Suprapubic skin (tissue), 4 donors: ENCODE measurements around the gene SFRP5. TPM values are rescaled to one million over a fixed set of nuclear protein-coding genes. Genes with fewer than 3 reads are reported as not detected.
A peak's percentile ranks its signal among the peaks of the same experiment; 100 is the strongest.

ENCODE experiments used
- DNase-seq, 2 donors: peaks; one replicate each; pipeline ENCODE4 v3.0.0-alpha.2; 2019; ENCODE audit warnings: low spot score in 2 of 2
- H3K27ac ChIP-seq: fragments of 200-600 bp; sonication (generic); one replicate; pipeline ENCODE4 v1.5.1; 2019
- H3K27me3 ChIP-seq: fragments of 200-600 bp; sonication (generic); one replicate; pipeline ENCODE4 v1.5.1; 2019
- H3K36me3 ChIP-seq: fragments of 200-600 bp; sonication (generic); one replicate; pipeline ENCODE4 v1.5.1; 2019
- H3K4me1 ChIP-seq: fragments of 200-600 bp; sonication (generic); one replicate; pipeline ENCODE4 v1.5.1; 2019
- H3K4me3 ChIP-seq: fragments of 200-600 bp; sonication (generic); one replicate; pipeline ENCODE4 v1.5.1; 2019; ENCODE audit warnings: mild to moderate bottlenecking
- H3K9me3 ChIP-seq: fragments of 200-600 bp; sonication (generic); one replicate; pipeline ENCODE4 v1.5.1; 2019
- CTCF ChIP-seq, 2 donors: fragments of 200-600 bp in 1 of 2; fragments of 450-650 bp in 1 of 2; sonication (generic) in 1 of 2; IDR thresholded peaks; one replicate each; pipeline ENCODE4 v1.5.1; 2016 to 2019; ENCODE audit warnings: antibody characterized with exemption in 2 of 2, mild to moderate bottlenecking in 1 of 2, moderate library complexity in 1 of 2
- EP300 ChIP-seq: sonication (generic); formaldehyde crosslinking; IDR thresholded peaks from one replicate; pipeline ENCODE4 v1.6.1; 2017; ENCODE audit warnings: antibody characterized with exemption
- POLR2A ChIP-seq, 2 donors: fragments of 450-650 bp; IDR thresholded peaks; one replicate each; pipeline ENCODE4 v1.6.1; 2017; ENCODE audit warnings: antibody characterized with exemption in 2 of 2, mild to moderate bottlenecking in 2 of 2, moderate library complexity in 2 of 2
- POLR2AphosphoS5 ChIP-seq, 3 donors: sonication (generic); formaldehyde crosslinking; IDR thresholded peaks; one replicate each; pipeline ENCODE4 v1.6.1; 2017; ENCODE audit warnings: antibody characterized with exemption in 3 of 3
- WGBS: methylation state at CpG from one replicate; pipeline ENCODE4 v1.1.5; 2018; 5-methylcytosine and 5-hydroxymethylcytosine counted together
- total RNA-seq, 4 donors: library from RNA; depleted of rRNA; stranded (reverse); fragments of >200 nt; gene quantifications; one replicate each; pipeline ENCODE4 v1.1.0, GENCODE V29; 2016

The SFRP5 gene
- total RNA-seq, 4 donors from 2014 or later: 0.91 to 2.2 (median 1.0) TPM

DNA sequence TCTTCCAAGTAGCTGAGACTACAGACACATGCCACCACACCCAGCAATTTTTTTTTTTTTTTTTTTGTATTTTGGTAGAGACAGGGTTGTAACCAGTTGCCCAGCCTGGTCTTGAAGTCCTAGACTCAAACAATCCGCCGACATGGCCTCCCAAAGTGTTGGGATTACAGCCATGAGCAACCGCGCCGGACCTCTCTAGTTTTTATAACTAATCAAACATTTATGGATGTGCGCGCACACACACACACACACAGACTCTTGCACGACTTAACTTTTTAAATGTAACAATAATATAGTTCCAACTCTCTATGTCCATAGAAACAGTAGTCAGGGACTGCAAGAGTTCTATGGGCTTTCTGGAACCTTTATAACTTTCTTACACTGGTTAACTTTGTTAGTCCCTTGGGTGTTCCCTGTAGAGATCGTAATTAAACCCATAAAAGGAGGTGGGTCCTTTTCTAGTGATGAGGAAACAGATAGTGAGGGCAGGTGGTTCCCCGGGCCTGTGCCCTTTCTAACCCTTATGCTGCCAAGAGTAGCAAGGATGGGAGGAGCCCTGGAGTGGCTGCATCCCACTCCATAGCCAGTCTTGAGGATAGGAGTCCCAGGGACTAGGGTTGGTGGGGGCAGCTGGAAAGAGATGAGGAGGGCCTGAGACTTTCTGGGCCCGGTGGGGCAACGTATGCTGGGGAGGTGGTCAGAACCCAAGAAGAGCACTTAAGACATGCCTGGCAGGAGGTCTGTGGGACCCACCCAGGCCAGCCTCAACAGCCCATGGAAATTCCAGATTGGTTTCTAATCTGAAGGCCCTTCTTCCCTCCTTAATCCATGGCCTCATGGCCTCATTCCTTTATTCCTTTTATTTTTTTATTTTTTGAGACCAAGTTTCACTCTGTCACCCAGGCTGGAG is 49.7 kb downstream of the SFRP5 start:
- no peak for DNase-seq
- Histone ChIP-seq H3K9me3 (no peaks in the 10 kb centered on the region), H3K4me3 (no peak overlapping the region), H3K4me1 (peaks cover 28% of the 10 kb centered on the region), H3K36me3 (peaks cover 6% of the 10 kb centered on the region), H3K27me3 (no peaks in the 10 kb centered on the region), H3K27ac (no peak overlapping the region)
- no peak for TF ChIP-seq EP300
- no peak for TF ChIP-seq CTCF (IDR thresholded peaks at IDR 0.05)
- no peak for TF ChIP-seq POLR2A (IDR thresholded peaks at IDR 0.05)
- 81% methylated on average over 12 of the region's 12 CpGs for WGBS

GRCh38 chr10:97719602-97720001 is 52.2 kb downstream of the SFRP5 start:
- Histone ChIP-seq H3K9me3 (no peaks in the 10 kb centered on the region), H3K4me3 (no peak overlapping the region), H3K36me3 (peaks cover 7% of the 10 kb centered on the region), H3K27ac (peak overlapping the region; percentile 34), H3K27me3 (no peaks in the 10 kb centered on the region), H3K4me1 (peaks cover 52% of the 10 kb centered on the region)
- DNase-seq: no peak
- TF ChIP-seq CTCF (IDR thresholded peaks at IDR 0.05) (no peak), EP300 (no peak), POLR2A (IDR thresholded peaks at IDR 0.05) (no peak), POLR2AphosphoS5 (IDR thresholded peaks at IDR 0.05) (no peak)
- whole genome bisulfite sequencing: 60% methylated on average over 2 of the region's 2 CpGs

DNA sequence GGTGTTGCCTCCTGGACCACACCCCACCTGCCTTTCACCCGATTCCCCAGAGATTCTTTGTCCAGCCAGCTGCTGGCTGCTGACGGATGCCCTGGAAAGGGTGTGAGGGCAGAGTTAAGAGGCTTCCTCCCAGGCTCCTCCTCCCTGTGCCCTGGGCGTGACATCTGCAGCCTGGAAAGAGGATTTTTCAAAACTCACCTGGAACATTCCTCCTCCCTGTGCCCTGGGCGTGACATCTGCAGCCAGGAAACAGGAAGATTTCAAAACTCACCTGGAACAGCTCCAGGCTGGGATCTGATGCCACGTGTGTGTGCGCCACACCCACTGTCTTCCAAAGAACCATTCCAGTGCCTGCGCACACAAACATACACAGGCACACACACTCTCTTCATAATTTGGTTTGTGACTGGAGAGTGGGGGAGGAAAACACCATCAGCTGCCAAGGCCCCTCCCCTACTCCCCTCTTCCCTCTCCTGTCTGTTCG is 53.1 kb downstream of the SFRP5 start:
- peak; percentile 89 to 92 for DNase-seq
- Histone ChIP-seq H3K9me3 (no peaks in the 10 kb centered on the region), H3K27ac (peak overlapping the region; percentile 34), H3K27me3 (no peaks in the 10 kb centered on the region), H3K4me1 (peaks cover 54% of the 10 kb centered on the region), H3K4me3 (no peak overlapping the region), H3K36me3 (peaks cover 7% of the 10 kb centered on the region)
- TF ChIP-seq EP300 (peak; percentile 28), POLR2AphosphoS5 (IDR thresholded peaks at IDR 0.05) (peak in 1 of 3 donors; percentile 64), POLR2A (IDR thresholded peaks at IDR 0.05) (no peak)
- 6% methylated on average over 8 of the region's 8 CpGs for WGBS

DNA sequence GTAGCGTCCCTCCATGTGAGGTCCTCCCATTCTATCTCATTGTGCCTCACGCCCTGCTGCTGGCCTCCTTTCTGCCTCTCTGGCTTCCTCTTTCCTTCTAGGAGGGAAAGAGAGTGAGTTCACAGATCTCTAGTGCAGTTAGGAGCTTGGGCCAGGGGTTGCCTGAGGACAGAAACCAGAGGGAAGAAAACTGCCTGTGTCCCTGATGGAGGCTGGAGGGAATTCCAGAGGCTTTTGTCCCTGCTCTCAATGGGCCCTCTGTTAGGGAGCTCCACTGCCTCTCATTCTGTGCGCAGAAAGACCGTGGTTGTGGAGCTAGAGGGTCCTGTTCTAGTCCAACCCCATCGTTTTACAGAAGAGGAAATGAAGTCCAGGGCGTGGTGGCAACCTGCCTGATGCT is 53.6 kb downstream of the SFRP5 start:
- Histone ChIP-seq H3K27me3 (no peaks in the 10 kb centered on the region), H3K9me3 (no peaks in the 10 kb centered on the region), H3K27ac (peak overlapping the region; percentile 34), H3K4me1 (peaks cover 58% of the 10 kb centered on the region), H3K36me3 (peaks cover 7% of the 10 kb centered on the region), H3K4me3 (no peak overlapping the region)
- WGBS: 40% methylated on average over 6 of the region's 6 CpGs
- no peak for TF ChIP-seq EP300
- no peak for TF ChIP-seq CTCF (IDR thresholded peaks at IDR 0.05)
- TF ChIP-seq POLR2AphosphoS5 (IDR thresholded peaks at IDR 0.05): no peak
- no peak for TF ChIP-seq POLR2A (IDR thresholded peaks at IDR 0.05)
- DNase-seq: no peak

DNA sequence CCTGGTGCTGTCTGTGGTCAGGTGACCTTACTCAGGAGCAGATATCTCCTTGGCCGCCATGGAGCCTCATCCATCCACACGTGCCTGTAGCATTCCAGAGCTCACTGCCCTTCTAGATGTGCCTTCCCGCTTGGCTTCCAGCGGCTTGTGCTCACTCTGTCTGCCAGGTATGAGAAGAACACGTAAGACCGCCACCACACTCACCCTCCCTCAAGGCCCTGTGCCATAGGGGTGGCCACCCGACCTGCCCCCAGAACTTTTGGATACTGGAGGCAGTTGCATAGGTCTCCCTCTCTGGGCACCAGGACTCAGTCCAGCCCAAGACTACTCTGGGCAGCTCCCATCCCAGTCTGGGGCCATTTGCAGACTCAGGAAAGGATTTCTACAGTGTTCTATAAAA is 54.2 kb downstream of the SFRP5 start:
- TF ChIP-seq POLR2AphosphoS5 (IDR thresholded peaks at IDR 0.05) (no peak), CTCF (IDR thresholded peaks at IDR 0.05) (no peak), EP300 (no peak), POLR2A (IDR thresholded peaks at IDR 0.05) (no peak)
- H3K27ac ChIP-seq: no peak overlapping the region
- H3K4me3 ChIP-seq: no peak overlapping the region
- peaks cover 7% of the 10 kb centered on the region for H3K36me3 ChIP-seq
- H3K9me3 ChIP-seq: no peaks in the 10 kb centered on the region
- WGBS: 90% methylated on average over 7 of the region's 7 CpGs
- peaks cover 64% of the 10 kb centered on the region for H3K4me1 ChIP-seq
- H3K27me3 ChIP-seq: no peaks in the 10 kb centered on the region
- DNase-seq: no peak

Other genes with a start within 250 kb of the SFRP5 start
- 1 to 10 TPM in 2 of 4 donors, under 1 TPM in 1, not detected in 1; 0.45 to 2.5 (median 2.0) TPM for gene ANKRD2, start 199.2 kb downstream of the SFRP5 start, total RNA-seq
- gene HOGA1, start 187.6 kb downstream of the SFRP5 start, total RNA-seq: 1 to 10 TPM in 3 of 4 donors, under 1 TPM in 1; 0.80 to 6.2 (median 4.0) TPM
- not detected for gene C10orf62, start 182.3 kb downstream of the SFRP5 start, total RNA-seq
- 1 to 10 TPM; 1.3 to 5.6 (median 2.4) TPM for gene MORN4, start 138.5 kb downstream of the SFRP5 start, total RNA-seq
- 10 to 100 TPM; 13.2 to 24.0 (median 20.9) TPM for gene PI4K2A, start 131.3 kb downstream of the SFRP5 start, total RNA-seq
- 100 to 1,000 TPM; 118 to 178 (median 142) TPM for gene AVPI1, start 84.8 kb downstream of the SFRP5 start, total RNA-seq
- gene MARVELD1, start 58.3 kb downstream of the SFRP5 start, total RNA-seq: 10 to 100 TPM; 25.8 to 36.7 (median 31.0) TPM
- 10 to 100 TPM; 25.8 to 60.5 (median 39.6) TPM for gene ZFYVE27, start 34.9 kb downstream of the SFRP5 start, total RNA-seq
- 10 to 100 TPM; 12.0 to 27.9 (median 19.4) TPM for gene GOLGA7B, start 77.8 kb upstream of the SFRP5 start, total RNA-seq